Caco-2 (cell line): ENCODE data around the gene GNL2. TPM values are rescaled to one million over a fixed set of nuclear protein-coding genes. Genes with fewer than 3 reads are reported as not detected.
A peak's percentile ranks its signal among the peaks of the same experiment; 100 is the strongest.

Experiments used
- BruUV-seq: library from RNA; stranded (reverse); fragments of 400-500 nt; replicated peaks from 2 replicates; lab custom pipeline; 2021; lab: Mats Ljungman, UMichigan
- CTCF ChIA-PET: fragments of 300-600 bp; sonication (Branson Sonifier 250); formaldehyde crosslinking; loops from one replicate; lab custom pipeline; 2022; ENCODE audit warnings: antibody characterized with exemption; lab: Charles Lee
- POLR2A ChIA-PET: fragments of 300-600 bp; sonication (Branson Sonifier 250); formaldehyde crosslinking; loops from one replicate; lab custom pipeline; 2022; ENCODE audit warnings: antibody characterized with exemption; lab: Charles Lee
- DNase-seq, 2 experiments: peaks; one replicate each; pipeline versions ENCODE4 v3.0.0 to v3.0.0-alpha.2; 2020 to 2022
- H3K27me3 ChIP-seq: replicated peaks from 2 replicates; pipeline ENCODE4 v1.6.0; 2011; ENCODE audit warnings: low read length; ENCODE audit not compliant: control insufficient read depth, insufficient read depth
- H3K36me3 ChIP-seq: 2 replicates; pipeline ENCODE4 v1.5.1; 2011; ENCODE audit warnings: low read length; ENCODE audit not compliant: control insufficient read depth, insufficient read depth
- H3K4me1 ChIP-seq: fragments of 250-450 bp; sonication (Bioruptor Pico); 2 replicates; pipeline ENCODE4 v1.5.1; 2020; ENCODE audit warnings: mild to moderate bottlenecking
- H3K4me3 ChIP-seq: 2 replicates; pipeline ENCODE4 v1.5.1; 2011; ENCODE audit warnings: low read depth, mild to moderate bottlenecking, control low read depth, low read length
- H3K9me3 ChIP-seq: fragments of 250-450 bp; sonication (Bioruptor Pico); 2 replicates; pipeline ENCODE4 v1.5.1; 2020; ENCODE audit warnings: mild to moderate bottlenecking, moderate library complexity
- H3K27ac Mint-ChIP-seq: one replicate; pipeline ENCODE4 v1.8.0; 2022; ENCODE audit warnings: mixed read lengths; ENCODE audit not compliant: unreplicated experiment
- H3K27me3 Mint-ChIP-seq: one replicate; pipeline ENCODE4 v1.8.0; 2022; ENCODE audit warnings: mixed read lengths; ENCODE audit not compliant: insufficient read depth, unreplicated experiment
- H3K36me3 Mint-ChIP-seq: one replicate; pipeline ENCODE4 v1.8.0; 2022; ENCODE audit warnings: mild to moderate bottlenecking, mixed read lengths; ENCODE audit not compliant: insufficient read depth, unreplicated experiment
- H3K4me1 Mint-ChIP-seq: one replicate; pipeline ENCODE4 v1.8.0; 2022; ENCODE audit warnings: low read depth, mixed read lengths; ENCODE audit not compliant: unreplicated experiment
- H3K4me3 Mint-ChIP-seq: one replicate; pipeline ENCODE4 v1.8.0; 2022; ENCODE audit warnings: mild to moderate bottlenecking, moderate library complexity, mixed read lengths; ENCODE audit not compliant: unreplicated experiment
- H3K9me3 Mint-ChIP-seq: one replicate; pipeline ENCODE4 v1.8.0; 2022; ENCODE audit warnings: mixed read lengths; ENCODE audit not compliant: unreplicated experiment
- intact Hi-C: fragments of 100-400 bp; cut with micrococcal nuclease; formaldehyde crosslinking; loops from one replicate; pipeline ENCODE4 v1.10.0; 2022; ENCODE audit not compliant: unreplicated experiment
- total RNA-seq: library from RNA; stranded (reverse); gene quantifications from 2 replicates; pipeline ENCODE4 v1.2.3, GENCODE V29; 2022
- TF ChIP-seq, protein P1 (sequence below), 2 experiments: fragments of 200-600 bp in 1 of 2; IDR thresholded peaks; 1 replicate in 1 of 2; 2 replicates in 1 of 2; pipeline versions ENCODE4 v1.5.1 to v1.8.0; 2011 to 2022; ENCODE audit warnings: antibody characterized with exemption in 1 of 2, control low read depth in 1 of 2, inconsistent platforms in 1 of 2, low read depth in 1 of 2, low read length in 1 of 2, mild to moderate bottlenecking in 1 of 2, moderate library complexity in 1 of 2; ENCODE audit not compliant: insufficient read depth in 1 of 2, severe bottlenecking in 1 of 2, unreplicated experiment in 1 of 2

The GNL2 gene
- total RNA-seq, 1 experiment from 2014 or later, result 51.6 TPM

DNA sequence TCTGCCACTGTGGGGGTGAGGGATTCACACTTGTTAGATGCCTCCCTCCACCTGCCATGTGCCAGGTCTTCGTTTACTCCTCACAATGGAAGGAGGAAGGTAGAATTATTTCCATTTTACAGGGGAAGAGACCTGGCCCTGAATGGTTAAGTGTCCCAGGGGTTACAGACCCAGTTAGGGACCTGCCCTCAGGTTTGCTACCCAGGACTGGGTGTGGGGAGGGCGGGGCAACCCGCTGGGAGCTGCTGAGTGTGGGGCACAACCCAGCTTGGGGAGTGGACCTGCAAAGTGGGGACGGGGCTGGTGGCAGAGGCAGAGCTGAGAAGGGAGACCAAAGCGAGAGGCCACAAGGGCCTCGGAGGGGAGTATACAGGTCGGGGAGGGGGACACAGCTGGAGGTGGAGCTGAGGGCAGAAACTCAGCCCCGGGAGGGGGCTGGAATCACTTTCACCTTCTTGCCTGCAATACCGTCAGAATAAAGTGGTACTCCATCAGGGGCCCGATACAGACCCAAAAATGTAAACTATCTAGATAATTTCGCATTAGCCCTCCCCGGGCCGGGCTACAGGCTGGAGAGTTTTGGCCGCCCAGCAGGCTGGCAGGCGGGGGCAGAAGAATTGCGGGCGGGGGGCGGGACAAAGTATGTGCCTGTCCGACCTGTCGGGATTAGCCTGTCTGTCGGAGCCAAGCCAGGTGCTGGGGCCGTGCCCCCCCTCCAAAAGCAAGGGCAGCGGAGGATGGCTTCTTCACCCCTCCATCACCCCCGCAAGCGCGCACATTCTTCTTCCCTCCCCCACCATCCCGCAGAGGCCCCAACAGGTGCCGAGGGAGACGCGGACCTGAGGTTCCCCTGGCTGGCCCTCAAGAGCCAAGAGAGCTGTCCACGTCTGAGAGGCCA, 37.6 kb upstream of the GNL2 start:
- peaks cover 2% of the 10 kb centered on the region; the same call in 1 of the 2 replicates for H3K27me3 ChIP-seq
- Mint-ChIP-seq H3K4me3 (peak overlapping the region; percentile 28), H3K36me3 (no peaks in the 10 kb centered on the region), H3K4me1 (no peaks in the 10 kb centered on the region), H3K27ac (no peak overlapping the region), H3K27me3 (peaks cover 31% of the 10 kb centered on the region), H3K9me3 (no peaks in the 10 kb centered on the region)
- TF ChIP-seq, protein P1, sequence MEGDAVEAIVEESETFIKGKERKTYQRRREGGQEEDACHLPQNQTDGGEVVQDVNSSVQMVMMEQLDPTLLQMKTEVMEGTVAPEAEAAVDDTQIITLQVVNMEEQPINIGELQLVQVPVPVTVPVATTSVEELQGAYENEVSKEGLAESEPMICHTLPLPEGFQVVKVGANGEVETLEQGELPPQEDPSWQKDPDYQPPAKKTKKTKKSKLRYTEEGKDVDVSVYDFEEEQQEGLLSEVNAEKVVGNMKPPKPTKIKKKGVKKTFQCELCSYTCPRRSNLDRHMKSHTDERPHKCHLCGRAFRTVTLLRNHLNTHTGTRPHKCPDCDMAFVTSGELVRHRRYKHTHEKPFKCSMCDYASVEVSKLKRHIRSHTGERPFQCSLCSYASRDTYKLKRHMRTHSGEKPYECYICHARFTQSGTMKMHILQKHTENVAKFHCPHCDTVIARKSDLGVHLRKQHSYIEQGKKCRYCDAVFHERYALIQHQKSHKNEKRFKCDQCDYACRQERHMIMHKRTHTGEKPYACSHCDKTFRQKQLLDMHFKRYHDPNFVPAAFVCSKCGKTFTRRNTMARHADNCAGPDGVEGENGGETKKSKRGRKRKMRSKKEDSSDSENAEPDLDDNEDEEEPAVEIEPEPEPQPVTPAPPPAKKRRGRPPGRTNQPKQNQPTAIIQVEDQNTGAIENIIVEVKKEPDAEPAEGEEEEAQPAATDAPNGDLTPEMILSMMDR (IDR thresholded peaks at IDR 0.05; ENCODE audit: insufficient read depth in 1 of 2, low read depth in 1 of 2, low read length in 1 of 2, severe bottlenecking in 1 of 2, unreplicated experiment in 1 of 2), result no peak
- intact Hi-C loops, result no loop called here
- POLR2A ChIA-PET, result no interaction called here
- DNase-seq, result no peak
- H3K9me3 ChIP-seq, result no peaks in the 10 kb centered on the region
- H3K4me3 ChIP-seq, result no peak overlapping the region
- no TSS peak for BruUV-seq
- CTCF ChIA-PET, result no interaction called here
- H3K4me1 ChIP-seq, result 0 out of 2 replicates have a peak, but pooled peaks cover 5% of the 10 kb centered on the region
- H3K36me3 ChIP-seq, result no peaks in the 10 kb centered on the region

DNA sequence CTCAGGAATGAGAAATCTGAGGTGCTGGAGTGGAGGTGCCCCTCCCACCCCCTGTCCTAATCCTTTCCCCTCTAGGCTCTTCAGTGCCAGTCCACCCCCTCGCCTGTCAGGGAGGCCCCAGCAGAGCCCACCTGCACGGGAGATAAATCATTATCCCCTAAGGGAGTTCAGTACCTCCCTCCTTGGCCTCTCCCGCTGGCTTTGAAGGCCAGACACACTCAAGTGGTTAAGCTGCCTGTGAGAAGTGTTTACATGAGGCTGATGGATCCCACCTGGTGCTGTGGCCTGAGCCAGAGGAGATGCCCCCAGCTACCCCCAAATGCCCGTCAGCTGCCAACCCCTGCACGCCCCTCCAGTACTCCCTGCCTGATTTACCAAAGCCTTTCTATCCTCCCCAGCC, 35.3 kb upstream of the GNL2 start:
- no peak overlapping the region for H3K4me3 ChIP-seq
- no peaks in the 10 kb centered on the region for H3K9me3 Mint-ChIP-seq

GRCh38 chr1:37630426-37631028, 34.8 kb upstream of the GNL2 start:
- peaks cover 24% of the 10 kb centered on the region for H3K27me3 Mint-ChIP-seq
- Histone ChIP-seq H3K27me3 (peaks cover 2% of the 10 kb centered on the region; the same call in 1 of the 2 replicates), H3K36me3 (no peaks in the 10 kb centered on the region), H3K4me1 (0 out of 2 replicates have a peak, but pooled peaks cover 5% of the 10 kb centered on the region), H3K9me3 (no peaks in the 10 kb centered on the region), H3K4me3 (no peak overlapping the region)
- H3K4me1 Mint-ChIP-seq, result no peaks in the 10 kb centered on the region
- POLR2A ChIA-PET, result no interaction called here
- TF ChIP-seq, protein P1 (IDR thresholded peaks at IDR 0.05; ENCODE audit: insufficient read depth in 1 of 2, low read depth in 1 of 2, low read length in 1 of 2, severe bottlenecking in 1 of 2, unreplicated experiment in 1 of 2), result no peak
- no peak overlapping the region for H3K4me3 Mint-ChIP-seq
- intact Hi-C loops, result no loop called here
- H3K36me3 Mint-ChIP-seq, result no peaks in the 10 kb centered on the region
- DNase-seq, result no peak
- BruUV-seq, result no TSS peak
- no peak overlapping the region for H3K27ac Mint-ChIP-seq
- CTCF ChIA-PET, result no interaction called here
- H3K9me3 Mint-ChIP-seq, result no peaks in the 10 kb centered on the region

More for the DNA sequence above, 35.3 kb upstream of the GNL2 start:
- ChIA-PET CTCF (no interaction called here), POLR2A (no interaction called here)
- DNase-seq, result no peak
- Mint-ChIP-seq H3K4me1 (no peaks in the 10 kb centered on the region), H3K4me3 (no peak overlapping the region), H3K27me3 (peaks cover 27% of the 10 kb centered on the region), H3K36me3 (no peaks in the 10 kb centered on the region), H3K27ac (no peak overlapping the region)
- BruUV-seq, result no TSS peak
- H3K9me3 ChIP-seq, result no peaks in the 10 kb centered on the region
- peaks cover 2% of the 10 kb centered on the region; the same call in 1 of the 2 replicates for H3K27me3 ChIP-seq
- TF ChIP-seq, protein P1 (IDR thresholded peaks at IDR 0.05; ENCODE audit: insufficient read depth in 1 of 2, low read depth in 1 of 2, low read length in 1 of 2, severe bottlenecking in 1 of 2, unreplicated experiment in 1 of 2), result no peak
- no peaks in the 10 kb centered on the region for H3K36me3 ChIP-seq
- 0 out of 2 replicates have a peak, but pooled peaks cover 5% of the 10 kb centered on the region for H3K4me1 ChIP-seq
- intact Hi-C loops, result no loop called here
